GM18873 (cell line): ENCODE measurements around the gene NOL9.

Experiments used
- ATAC-seq: cut with Tn5 transposase; IDR thresholded peaks from one replicate; pipeline ENCODE4 v1.9.1; 2021; ENCODE audit warnings: mild to moderate bottlenecking, moderate library complexity, moderate number of reproducible peaks; ENCODE audit not compliant: unreplicated experiment, low FRiP score

NOL9 gene

DNA sequence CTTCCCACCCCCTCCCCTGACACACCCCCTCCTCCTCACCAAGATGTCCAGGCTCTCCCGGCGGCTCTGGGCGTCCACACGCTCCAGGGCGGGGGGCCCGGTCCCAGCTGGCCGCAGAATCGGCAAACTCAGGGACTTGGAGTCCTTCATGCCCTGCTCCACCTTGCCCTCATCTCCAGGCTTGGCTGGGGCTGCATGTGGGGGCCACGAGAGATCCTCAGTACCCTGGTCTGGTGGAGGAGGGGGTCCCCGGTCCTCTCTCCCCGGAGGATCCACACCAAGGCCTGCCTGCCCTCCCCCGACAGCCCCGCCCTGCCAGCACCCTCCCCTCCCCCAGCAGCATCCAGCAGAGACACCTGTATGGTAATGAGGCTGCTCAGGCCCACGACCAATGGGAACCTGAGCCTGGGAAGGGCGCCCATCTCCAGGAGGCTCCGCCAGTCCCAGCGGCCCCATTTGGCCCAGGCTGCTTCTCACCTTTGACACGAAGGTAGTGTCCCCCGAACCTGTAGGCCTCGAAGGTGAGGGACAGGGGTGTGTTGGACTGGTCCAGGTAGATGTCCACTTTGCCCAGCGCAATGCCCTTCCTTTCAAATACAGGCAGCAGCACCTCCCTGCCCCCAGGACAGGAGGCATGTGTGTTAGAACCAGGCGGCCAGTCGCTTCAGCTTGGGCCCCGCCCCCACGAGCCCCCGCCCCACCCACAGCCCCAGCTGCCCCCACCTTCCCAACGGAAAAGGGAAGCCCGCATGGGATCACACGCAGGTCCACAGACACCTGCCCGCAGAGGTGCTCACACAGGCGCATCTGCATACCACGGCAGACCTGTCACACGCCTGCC lies 80.1 kb downstream of the NOL9 start:
- no peak for ATAC-seq

DNA sequence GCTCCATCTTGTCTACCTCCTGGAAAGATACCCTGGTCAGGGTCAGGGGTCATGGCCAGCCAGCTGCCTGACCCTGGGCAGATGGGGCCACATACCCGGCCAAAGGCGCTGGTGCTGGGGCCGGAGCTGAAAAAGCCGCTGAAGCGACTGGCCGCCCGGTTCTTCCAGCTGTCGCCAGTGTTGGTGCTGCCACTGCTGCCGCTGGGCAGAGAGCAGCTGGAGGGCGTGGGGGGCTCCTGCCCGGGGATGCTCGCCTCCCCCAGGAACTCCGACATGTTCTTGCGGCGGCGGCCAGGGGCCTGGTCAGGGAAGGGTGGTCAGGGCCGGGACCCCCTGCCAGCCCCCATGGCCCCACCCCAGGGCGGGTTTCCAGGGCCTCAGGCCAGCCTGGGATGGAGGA lies 81.2 kb downstream of the NOL9 start:
- ATAC-seq = no peak

DNA sequence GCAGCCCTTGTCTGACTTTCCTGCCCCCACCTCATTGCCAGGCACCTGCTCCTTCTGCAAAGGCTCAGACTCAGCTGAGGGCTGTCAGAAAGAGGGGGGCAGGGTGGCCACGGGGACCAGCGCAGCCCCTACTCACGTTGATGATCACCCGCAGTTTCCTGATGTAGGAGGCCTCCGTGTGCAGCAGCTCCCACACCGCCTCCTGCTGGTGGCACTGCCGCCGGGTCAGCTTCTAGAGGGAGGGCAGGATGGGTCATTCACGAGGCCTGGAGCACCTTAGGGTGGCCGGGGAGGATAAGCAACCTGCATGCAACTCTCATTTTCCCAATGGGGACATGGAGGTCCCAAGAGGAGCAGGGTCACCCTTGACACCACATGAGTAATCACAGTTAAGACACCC lies 81.9 kb downstream of the NOL9 start:
- ATAC-seq = no peak

DNA sequence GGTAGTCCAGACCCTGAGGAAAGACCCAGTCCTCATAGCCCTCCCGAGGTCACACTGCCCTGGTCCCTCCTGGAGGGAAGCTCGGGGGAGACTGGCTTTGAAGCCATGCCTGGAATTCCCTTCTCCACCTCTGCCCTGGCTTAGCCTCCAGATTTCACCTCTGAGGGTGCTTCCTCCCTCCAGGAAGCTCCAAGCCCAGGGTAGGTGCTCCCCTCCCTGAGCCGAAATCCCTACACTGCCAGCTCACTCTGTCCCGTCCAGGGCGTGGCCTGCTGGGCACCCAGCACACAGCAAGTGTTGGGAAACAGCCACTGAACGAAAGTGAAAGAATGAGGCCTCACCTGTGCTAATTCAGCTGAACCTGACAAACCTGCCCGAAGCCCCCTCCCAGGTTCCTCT lies 82.3 kb downstream of the NOL9 start:
- ATAC-seq = no peak
